Neural cell (in vitro differentiated cells): Measurements from ENCODE around the gene ACOX1. TPM values are rescaled to one million over a fixed set of nuclear protein-coding genes. Genes with fewer than 3 reads are reported as not detected.

Experiments
- H2AFZ ChIP-seq: fragments of 200-600, 300-800 bp; sonication (generic), shearing (Covaris generic); 2 replicates; pipeline ENCODE4 v1.6.0; 2014; ENCODE audit warnings: low read depth, mild to moderate bottlenecking, antibody characterized with exemption, low read length, moderate library complexity
- H3F3A ChIP-seq: fragments of 200-600 bp; shearing (Covaris generic); 2 replicates; pipeline ENCODE4 v1.6.1; 2016; ENCODE audit warnings: mild to moderate bottlenecking, moderate library complexity, mixed read lengths, antibody characterized with exemption, low read length; ENCODE audit not compliant: insufficient read depth, poor library complexity, severe bottlenecking
- H3K27ac ChIP-seq: fragments of 200-600, 300-800 bp; sonication (generic), shearing (Covaris generic); 2 replicates; pipeline ENCODE4 v1.5.1; 2014; ENCODE audit warnings: mild to moderate bottlenecking, low read length, moderate library complexity
- H3K27me3 ChIP-seq: fragments of 300-800, 200-600 bp; sonication (generic), shearing (Covaris generic); 2 replicates; pipeline ENCODE4 v1.6.0; 2014; ENCODE audit warnings: mild to moderate bottlenecking, low read depth, low read length, moderate library complexity; ENCODE audit not compliant: insufficient read depth
- H3K36me3 ChIP-seq: fragments of 300-800, 200-600 bp; sonication (generic), shearing (Covaris generic); 2 replicates; pipeline ENCODE4 v1.5.1; 2014; ENCODE audit warnings: mild to moderate bottlenecking, antibody characterized with exemption, low read length, moderate library complexity; ENCODE audit not compliant: insufficient read depth
- H3K4me2 ChIP-seq: fragments of 300-800, 200-600 bp; sonication (generic), shearing (Covaris generic); 2 replicates; pipeline ENCODE4 v1.6.0; 2014; ENCODE audit warnings: mild to moderate bottlenecking, low read length
- H3K4me3 ChIP-seq: fragments of 300-800, 200-600 bp; sonication (generic), shearing (Covaris generic); 2 replicates; pipeline ENCODE4 v1.5.1; 2014; ENCODE audit warnings: mild to moderate bottlenecking, low read length, moderate library complexity
- H3K79me2 ChIP-seq: fragments of 200-600 bp; shearing (Covaris generic); replicated peaks from 2 replicates; pipeline ENCODE4 v1.6.0; 2014; ENCODE audit warnings: mild to moderate bottlenecking, low read length, moderate library complexity; ENCODE audit not compliant: insufficient read depth
- H3K9ac ChIP-seq: fragments of 300-800, 200-600 bp; sonication (generic), shearing (Covaris generic); 2 replicates; pipeline ENCODE4 v1.6.1; 2016; ENCODE audit warnings: mild to moderate bottlenecking, low read length, mixed read lengths
- H3K9me2 ChIP-seq: fragments of 200-600 bp; shearing (Covaris generic); 2 replicates; pipeline ENCODE4 v1.6.1; 2016; ENCODE audit warnings: mild to moderate bottlenecking, low read length, mixed read lengths; ENCODE audit not compliant: insufficient read depth
- H3K9me3 ChIP-seq: fragments of 200-600, 300-800 bp; sonication (generic), shearing (Covaris generic); 2 replicates; pipeline ENCODE4 v1.6.1; 2016; ENCODE audit warnings: mild to moderate bottlenecking, mixed run types, low read length, moderate library complexity, mixed read lengths
- H4K20me1 ChIP-seq: fragments of 200-600 bp; shearing (Covaris generic); 2 replicates; pipeline ENCODE4 v1.6.1; 2016; ENCODE audit warnings: mild to moderate bottlenecking, mixed run types; ENCODE audit not compliant: insufficient read depth
- CTCF ChIP-seq: fragments of 450-650 bp; IDR thresholded peaks from 2 replicates; pipeline ENCODE4 v1.5.1; 2014; ENCODE audit warnings: antibody characterized with exemption, mild to moderate bottlenecking, moderate library complexity; ENCODE audit not compliant: poor library complexity, severe bottlenecking
- EZH2 ChIP-seq: fragments of 200-600, 300-800 bp; shearing (Covaris generic), sonication (generic); IDR thresholded peaks from 2 replicates; pipeline ENCODE4 v1.6.1; 2014; ENCODE audit warnings: antibody characterized with exemption, low read length, borderline replicate concordance, mild to moderate bottlenecking; ENCODE audit not compliant: insufficient read depth, poor library complexity, severe bottlenecking
- MXI1 ChIP-seq: fragments of 450-650 bp; conservative IDR thresholded peaks from 2 replicates; pipeline ENCODE4 v1.6.1; 2014; ENCODE audit warnings: antibody characterized with exemption, mild to moderate bottlenecking; ENCODE audit not compliant: poor library complexity, severe bottlenecking
- POLR2AphosphoS5 ChIP-seq: IDR thresholded peaks from 2 replicates; pipeline ENCODE4 v1.6.1; 2012
- RAD21 ChIP-seq: fragments of 450-650 bp; conservative IDR thresholded peaks from 2 replicates; pipeline ENCODE4 v1.6.1; 2014; ENCODE audit warnings: antibody characterized with exemption, mild to moderate bottlenecking, moderate library complexity
- SMC3 ChIP-seq: fragments of 450-650 bp; conservative IDR thresholded peaks from 2 replicates; pipeline ENCODE4 v1.6.1; 2014; ENCODE audit warnings: antibody characterized with exemption, mild to moderate bottlenecking, moderate library complexity; ENCODE audit not compliant: poor library complexity
- TAF1 ChIP-seq: IDR thresholded peaks from 2 replicates; pipeline ENCODE4 v1.6.1; 2012; ENCODE audit warnings: low read depth
- polyA plus RNA-seq: library from polyadenylated mRNA; depleted of rRNA; stranded (reverse); fragments of >200 nt; gene quantifications from 2 replicates; pipeline ENCODE4 v1.2.3, GENCODE V29; 2014
- TF ChIP-seq, protein P1 (sequence below): IDR thresholded peaks from 2 replicates; pipeline ENCODE4 v1.6.1; 2012; ENCODE audit warnings: borderline replicate concordance

The ACOX1 gene
- polyA plus RNA-seq, 1 donor from 2014 or later: 31.2 TPM

GRCh38 chr17:75932852-75933251 lies 46.1 kb downstream of the ACOX1 start:
- no peaks in the 10 kb centered on the region for H3K36me3 ChIP-seq
- no peaks in the 10 kb centered on the region for H3K9me3 ChIP-seq
- no peak for TF ChIP-seq CTCF
- no peak for TF ChIP-seq RAD21
- no peak overlapping the region for H2AFZ ChIP-seq
- H3K79me2 ChIP-seq: no peaks in the 10 kb centered on the region
- no peak overlapping the region for H3K4me3 ChIP-seq
- H3K4me2 ChIP-seq: no peak overlapping the region
- no peaks in the 10 kb centered on the region for H4K20me1 ChIP-seq
- no peaks in the 10 kb centered on the region for H3K9me2 ChIP-seq
- H3K27ac ChIP-seq: no peak overlapping the region
- no peaks in the 10 kb centered on the region for H3F3A ChIP-seq
- no peak overlapping the region for H3K9ac ChIP-seq
- H3K27me3 ChIP-seq: no peaks in the 10 kb centered on the region

DNA sequence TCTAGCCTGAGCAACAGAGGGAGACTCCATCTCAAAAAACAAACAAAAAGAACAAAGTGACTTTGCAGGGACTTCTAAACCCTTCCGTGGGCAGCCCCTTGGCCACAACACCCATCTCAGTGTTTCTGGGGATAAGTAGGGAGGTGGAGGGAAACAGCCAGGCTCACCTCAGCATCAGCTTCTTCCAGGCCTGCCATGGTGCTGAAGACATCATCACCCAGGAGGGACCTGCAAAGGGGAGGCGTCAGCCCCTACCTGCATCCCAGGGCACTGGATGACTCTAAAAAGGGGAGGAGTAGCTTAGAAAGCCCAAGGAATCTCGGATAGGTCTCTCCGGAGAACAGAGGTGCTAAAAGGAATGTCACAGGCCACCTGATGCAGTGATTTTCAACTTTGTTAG lies 47.9 kb downstream of the ACOX1 start:
- Histone ChIP-seq H3K9ac (no peak overlapping the region), H3K4me2 (no peak overlapping the region), H3K27ac (no peak overlapping the region), H3K9me3 (no peaks in the 10 kb centered on the region), H3K36me3 (no peaks in the 10 kb centered on the region), H3K4me3 (no peak overlapping the region), H3K79me2 (no peaks in the 10 kb centered on the region), H3F3A (no peaks in the 10 kb centered on the region), H3K27me3 (no peaks in the 10 kb centered on the region), H4K20me1 (no peaks in the 10 kb centered on the region), H3K9me2 (no peaks in the 10 kb centered on the region), H2AFZ (no peak overlapping the region)
- TF ChIP-seq TAF1 (no peak), POLR2AphosphoS5 (no peak), EZH2 (no peak), SMC3 (no peak), CTCF (no peak), MXI1 (no peak)
- TF ChIP-seq, protein P1, sequence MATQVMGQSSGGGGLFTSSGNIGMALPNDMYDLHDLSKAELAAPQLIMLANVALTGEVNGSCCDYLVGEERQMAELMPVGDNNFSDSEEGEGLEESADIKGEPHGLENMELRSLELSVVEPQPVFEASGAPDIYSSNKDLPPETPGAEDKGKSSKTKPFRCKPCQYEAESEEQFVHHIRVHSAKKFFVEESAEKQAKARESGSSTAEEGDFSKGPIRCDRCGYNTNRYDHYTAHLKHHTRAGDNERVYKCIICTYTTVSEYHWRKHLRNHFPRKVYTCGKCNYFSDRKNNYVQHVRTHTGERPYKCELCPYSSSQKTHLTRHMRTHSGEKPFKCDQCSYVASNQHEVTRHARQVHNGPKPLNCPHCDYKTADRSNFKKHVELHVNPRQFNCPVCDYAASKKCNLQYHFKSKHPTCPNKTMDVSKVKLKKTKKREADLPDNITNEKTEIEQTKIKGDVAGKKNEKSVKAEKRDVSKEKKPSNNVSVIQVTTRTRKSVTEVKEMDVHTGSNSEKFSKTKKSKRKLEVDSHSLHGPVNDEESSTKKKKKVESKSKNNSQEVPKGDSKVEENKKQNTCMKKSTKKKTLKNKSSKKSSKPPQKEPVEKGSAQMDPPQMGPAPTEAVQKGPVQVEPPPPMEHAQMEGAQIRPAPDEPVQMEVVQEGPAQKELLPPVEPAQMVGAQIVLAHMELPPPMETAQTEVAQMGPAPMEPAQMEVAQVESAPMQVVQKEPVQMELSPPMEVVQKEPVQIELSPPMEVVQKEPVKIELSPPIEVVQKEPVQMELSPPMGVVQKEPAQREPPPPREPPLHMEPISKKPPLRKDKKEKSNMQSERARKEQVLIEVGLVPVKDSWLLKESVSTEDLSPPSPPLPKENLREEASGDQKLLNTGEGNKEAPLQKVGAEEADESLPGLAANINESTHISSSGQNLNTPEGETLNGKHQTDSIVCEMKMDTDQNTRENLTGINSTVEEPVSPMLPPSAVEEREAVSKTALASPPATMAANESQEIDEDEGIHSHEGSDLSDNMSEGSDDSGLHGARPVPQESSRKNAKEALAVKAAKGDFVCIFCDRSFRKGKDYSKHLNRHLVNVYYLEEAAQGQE: no peak
